Esophagus (tissue), 2 donors: ENCODE data around the gene MBNL2. TPM values are rescaled to one million over a fixed set of nuclear protein-coding genes. Genes with fewer than 3 reads are reported as not detected.
A peak's percentile ranks its signal among the peaks of the same experiment; 100 is the strongest.

ENCODE experiments used
- H3K27ac ChIP-seq, 2 donors: one replicate each; pipeline ENCODE4 v1.5.1; 2013; ENCODE audit warnings: low read depth in 2 of 2, mild to moderate bottlenecking in 2 of 2, inconsistent platforms in 1 of 2, low read length in 1 of 2, moderate library complexity in 1 of 2
- H3K27me3 ChIP-seq, 2 donors: one replicate each; pipeline ENCODE4 v1.6.1; 2013; ENCODE audit warnings: low read length in 2 of 2, control low read depth in 1 of 2, mild to moderate bottlenecking in 1 of 2; ENCODE audit not compliant: insufficient read depth in 2 of 2, control insufficient read depth in 1 of 2
- H3K36me3 ChIP-seq, 2 donors: one replicate each; pipeline ENCODE4 v1.6.1; 2013; ENCODE audit warnings: low read length in 1 of 2; ENCODE audit not compliant: control insufficient read depth in 2 of 2, insufficient read depth in 2 of 2
- H3K4me1 ChIP-seq, 2 donors: one replicate each; pipeline ENCODE4 v1.6.1; 2013; ENCODE audit warnings: low read length in 1 of 2; ENCODE audit not compliant: control insufficient read depth in 2 of 2, insufficient read depth in 2 of 2
- H3K4me3 ChIP-seq, 2 donors: one replicate each; pipeline ENCODE4 v1.5.1; 2013; ENCODE audit warnings: low read length in 2 of 2, mild to moderate bottlenecking in 2 of 2, low read depth in 1 of 2, moderate library complexity in 1 of 2
- H3K9me3 ChIP-seq, 2 donors: one replicate each; pipeline ENCODE4 v1.6.1; 2013; ENCODE audit warnings: mild to moderate bottlenecking in 2 of 2, low read depth in 1 of 2, low read length in 1 of 2, moderate library complexity in 1 of 2; ENCODE audit not compliant: control insufficient read depth in 2 of 2, insufficient read depth in 1 of 2
- WGBS, 2 donors: extraction: QIAGEN DNeasy Blood & Tissue Kit; methylation state at CpG; one replicate each; pipeline ENCODE4 v1.1.7; 2013; 5-methylcytosine and 5-hydroxymethylcytosine counted together
- polyA plus RNA-seq, 2 donors: library from polyadenylated mRNA; stranded (reverse); fragments of 200-250 nt; gene quantifications; one replicate each; pipeline ENCODE4 v1.2.3, GENCODE V29; 2013
- donor health status: healthy with polysubstance abuse.
- donor health status: Bipolar disorder and iron deficiency.

MBNL2 gene
- polyA plus RNA-seq, 2 donors = 4.9 to 10.3 TPM

DNA sequence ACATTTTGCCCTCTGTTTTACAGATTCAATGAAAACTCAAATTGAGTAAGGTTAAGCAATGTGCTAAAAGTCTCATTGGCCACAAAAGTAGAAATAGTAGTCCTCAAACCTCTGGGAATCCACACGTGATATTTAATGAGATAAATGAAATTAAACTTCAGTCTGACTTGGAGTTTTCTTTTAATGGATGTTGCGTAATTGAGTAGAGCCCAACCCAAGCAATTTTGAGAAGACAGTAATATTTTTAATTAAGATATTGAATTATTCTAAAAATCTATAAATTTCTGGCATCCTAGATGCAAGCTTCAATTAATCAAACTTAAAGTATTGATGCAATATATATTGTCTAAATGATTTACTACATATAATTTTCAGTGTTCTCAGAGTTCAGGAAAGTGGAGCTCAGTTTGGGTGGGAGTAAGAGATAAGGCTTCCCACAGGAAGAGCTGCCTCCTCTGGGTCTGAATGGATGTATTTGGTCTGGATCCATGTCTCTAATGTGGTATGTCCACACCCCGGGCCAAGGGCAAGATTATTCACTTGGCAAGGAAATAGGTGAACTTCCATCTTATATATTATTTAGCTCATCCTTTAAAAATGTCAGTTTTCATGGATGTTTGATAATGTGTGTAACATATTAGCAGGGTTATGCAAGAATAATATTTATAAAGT lies 6.9 kb downstream of the MBNL2 start:
- peaks cover 8 to 11% of the 10 kb centered on the region in 2 donors for H3K4me1 ChIP-seq
- WGBS, 2 donors = 56 to 59% methylated on average over 3 of the region's 3 CpGs
- peaks cover 0 to 4% of the 10 kb centered on the region in 2 donors for H3K36me3 ChIP-seq
- H3K27ac ChIP-seq = no peak overlapping the region
- H3K27me3 ChIP-seq = no peaks in the 10 kb centered on the region
- no peaks in the 10 kb centered on the region for H3K9me3 ChIP-seq
- no peak overlapping the region for H3K4me3 ChIP-seq

DNA sequence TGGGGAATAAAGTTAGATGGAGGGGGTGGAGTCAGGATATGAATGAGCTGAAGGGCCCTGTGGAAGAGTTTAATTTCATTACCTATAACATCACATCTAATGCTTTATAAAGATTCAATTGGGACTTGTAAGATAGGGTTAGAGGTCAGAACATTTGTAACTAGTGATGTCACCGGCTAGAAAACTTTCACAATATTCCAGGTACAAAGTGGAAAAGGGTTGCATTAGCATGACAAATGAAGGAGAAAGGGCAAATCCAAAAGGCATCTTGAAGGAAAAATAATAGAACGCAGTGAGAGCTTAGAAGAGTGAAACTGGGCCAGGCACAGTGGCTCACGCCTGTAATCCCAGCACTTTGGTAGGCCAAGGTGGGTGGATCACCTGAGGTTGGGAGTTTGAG lies 7.6 kb downstream of the MBNL2 start:
- no peaks in the 10 kb centered on the region for H3K27me3 ChIP-seq
- peaks cover 8 to 11% of the 10 kb centered on the region in 2 donors for H3K4me1 ChIP-seq
- no peak overlapping the region for H3K4me3 ChIP-seq
- H3K27ac ChIP-seq = no peak overlapping the region
- H3K9me3 ChIP-seq = no peaks in the 10 kb centered on the region
- 92 to 96% methylated on average over 3 of the region's 3 CpGs for WGBS, 2 donors
- peaks cover 0 to 4% of the 10 kb centered on the region in 2 donors for H3K36me3 ChIP-seq

DNA sequence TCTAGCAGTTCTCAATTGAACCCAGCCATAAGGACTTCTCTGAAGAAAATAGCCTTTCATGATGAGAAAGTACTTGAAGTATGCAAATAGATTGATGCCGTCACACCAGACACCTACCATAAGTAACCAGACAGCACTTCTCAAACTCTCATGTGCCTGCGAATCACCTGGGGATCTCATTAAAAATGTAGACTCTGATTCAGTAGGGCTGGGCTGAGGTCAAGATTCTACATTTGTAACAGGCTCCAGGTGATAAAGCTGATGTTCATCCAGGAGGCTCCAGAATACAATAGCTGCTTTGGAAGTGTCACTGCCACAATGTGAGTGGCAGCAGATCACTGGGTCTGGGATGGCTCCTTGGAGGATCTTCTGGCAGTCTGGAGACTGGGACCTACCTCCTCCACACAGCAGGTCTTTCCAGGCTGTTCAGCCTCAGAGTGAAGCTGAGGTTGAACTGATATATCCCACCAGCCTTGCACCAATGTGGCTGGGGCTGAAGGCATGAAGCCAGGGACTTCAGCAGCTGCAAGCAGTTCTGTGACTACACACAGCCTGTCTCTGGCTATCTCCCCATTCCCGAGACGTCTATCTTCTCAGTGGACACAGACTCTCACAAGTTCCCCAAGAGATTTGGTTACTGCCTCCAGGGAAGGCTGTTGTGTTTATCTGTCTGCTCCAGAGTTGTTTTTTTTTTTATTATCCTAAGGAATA lies 9.1 kb downstream of the MBNL2 start:
- Histone ChIP-seq H3K27me3 (no peaks in the 10 kb centered on the region), H3K4me3 (no peak overlapping the region), H3K4me1 (peaks cover 6 to 8% of the 10 kb centered on the region in 2 donors), H3K27ac (peak overlapping the region in 1 of 2 donors; percentile 23), H3K9me3 (no peaks in the 10 kb centered on the region), H3K36me3 (peaks cover 0 to 4% of the 10 kb centered on the region in 2 donors)
- WGBS, 2 donors = 75 to 82% methylated on average over 4 of the region's 4 CpGs

DNA sequence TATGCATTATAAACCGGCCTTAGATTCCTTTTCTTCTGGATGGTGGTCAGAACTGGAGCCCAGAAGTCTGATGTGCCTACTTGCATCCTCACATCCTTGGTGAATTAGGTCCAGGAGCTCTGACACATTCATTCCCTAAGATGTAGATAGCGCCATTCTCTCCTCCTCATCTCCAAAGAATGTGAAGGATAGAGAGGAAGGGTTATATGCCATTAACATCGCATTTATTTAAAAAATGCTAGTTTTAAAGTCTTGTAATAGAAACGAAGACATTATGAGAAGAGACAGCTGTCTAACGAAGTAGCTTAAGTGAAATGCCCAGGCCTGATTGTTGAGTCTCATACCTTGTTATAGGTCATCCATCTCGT lies 9.7 kb downstream of the MBNL2 start:
- H3K4me1 ChIP-seq = peaks cover 6 to 8% of the 10 kb centered on the region in 2 donors
- H3K9me3 ChIP-seq = no peaks in the 10 kb centered on the region
- H3K27me3 ChIP-seq = no peaks in the 10 kb centered on the region
- no peak overlapping the region for H3K27ac ChIP-seq
- H3K36me3 ChIP-seq = peaks cover 0 to 4% of the 10 kb centered on the region in 2 donors
- WGBS, 2 donors = 74 to 79% methylated on average over 6 of the region's 6 CpGs
- H3K4me3 ChIP-seq = no peak overlapping the region

DNA sequence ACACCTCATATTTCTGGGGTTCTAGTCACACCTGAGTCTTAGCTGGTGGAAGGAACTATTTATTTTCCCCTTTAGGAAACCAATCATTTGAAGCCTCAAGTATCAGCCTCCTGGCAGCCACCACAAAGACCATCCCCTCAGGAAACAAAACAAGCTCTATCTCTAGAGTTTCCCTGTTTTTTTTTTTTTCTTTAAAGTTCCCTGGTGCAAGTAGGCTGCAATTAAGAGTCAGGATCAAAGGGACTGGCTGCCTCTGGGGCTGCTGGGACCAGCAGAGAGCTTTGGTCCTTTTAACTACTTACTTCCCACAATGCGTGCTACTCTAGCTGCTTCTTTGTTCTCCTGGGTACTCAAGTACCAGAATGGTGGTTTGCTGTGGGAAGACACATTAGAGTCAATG lies 11.4 kb downstream of the MBNL2 start:
- 88 to 91% methylated on average over 1 of the region's 1 CpG for WGBS, 2 donors
- H3K9me3 ChIP-seq = no peaks in the 10 kb centered on the region
- H3K27me3 ChIP-seq = no peaks in the 10 kb centered on the region
- no peak overlapping the region for H3K4me3 ChIP-seq
- H3K4me1 ChIP-seq = peaks cover 2 to 9% of the 10 kb centered on the region in 2 donors
- no peak overlapping the region for H3K27ac ChIP-seq
- H3K36me3 ChIP-seq = peaks cover 0 to 4% of the 10 kb centered on the region in 2 donors

DNA sequence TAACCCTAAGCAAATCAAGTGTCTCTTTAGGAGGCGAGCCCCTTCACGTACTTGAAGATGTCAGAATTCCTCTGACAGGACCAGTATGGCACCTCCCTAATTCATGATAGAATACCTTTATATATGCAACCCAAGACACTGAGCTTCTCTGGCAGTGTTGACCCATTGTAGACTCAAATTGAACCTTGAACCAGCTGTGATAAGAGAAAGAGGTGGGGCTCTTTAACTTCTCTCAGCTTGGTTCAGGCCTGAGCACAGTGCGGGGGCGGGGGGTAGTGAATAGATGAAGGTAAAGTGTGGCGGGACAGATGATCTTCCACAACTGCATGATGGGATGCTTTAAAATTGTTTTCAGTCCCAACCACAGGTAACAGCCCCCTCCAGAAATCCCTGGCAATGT lies 12.1 kb downstream of the MBNL2 start:
- Histone ChIP-seq H3K9me3 (no peaks in the 10 kb centered on the region), H3K4me3 (no peak overlapping the region), H3K27ac (peak overlapping the region in 1 of 2 donors; percentile 16), H3K36me3 (peaks cover 0 to 4% of the 10 kb centered on the region in 2 donors), H3K27me3 (no peaks in the 10 kb centered on the region), H3K4me1 (peaks cover 5 to 10% of the 10 kb centered on the region in 2 donors)
- WGBS, 2 donors = 81 to 97% methylated on average over 5 of the region's 5 CpGs

DNA sequence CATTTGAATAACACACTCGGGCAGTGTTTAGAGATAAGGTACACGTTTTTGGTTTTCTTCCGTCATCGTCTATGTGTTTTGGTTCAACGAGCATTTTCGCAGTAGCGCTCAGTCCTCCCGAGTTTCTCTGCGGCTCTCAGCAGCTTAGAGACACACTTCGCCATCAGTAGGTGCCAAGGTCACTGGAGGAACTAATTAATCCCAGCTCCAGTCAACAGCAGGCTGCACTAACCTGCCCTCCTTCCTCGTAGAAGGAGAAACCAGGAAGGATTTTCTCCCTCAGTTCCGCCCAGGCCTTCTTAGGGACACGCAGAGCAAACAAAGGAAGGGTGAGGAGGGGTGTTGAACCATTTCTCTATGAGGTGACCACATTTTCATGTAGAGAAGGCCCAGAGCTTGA lies 12.6 kb downstream of the MBNL2 start:
- peaks cover 5 to 10% of the 10 kb centered on the region in 2 donors for H3K4me1 ChIP-seq

DNA sequence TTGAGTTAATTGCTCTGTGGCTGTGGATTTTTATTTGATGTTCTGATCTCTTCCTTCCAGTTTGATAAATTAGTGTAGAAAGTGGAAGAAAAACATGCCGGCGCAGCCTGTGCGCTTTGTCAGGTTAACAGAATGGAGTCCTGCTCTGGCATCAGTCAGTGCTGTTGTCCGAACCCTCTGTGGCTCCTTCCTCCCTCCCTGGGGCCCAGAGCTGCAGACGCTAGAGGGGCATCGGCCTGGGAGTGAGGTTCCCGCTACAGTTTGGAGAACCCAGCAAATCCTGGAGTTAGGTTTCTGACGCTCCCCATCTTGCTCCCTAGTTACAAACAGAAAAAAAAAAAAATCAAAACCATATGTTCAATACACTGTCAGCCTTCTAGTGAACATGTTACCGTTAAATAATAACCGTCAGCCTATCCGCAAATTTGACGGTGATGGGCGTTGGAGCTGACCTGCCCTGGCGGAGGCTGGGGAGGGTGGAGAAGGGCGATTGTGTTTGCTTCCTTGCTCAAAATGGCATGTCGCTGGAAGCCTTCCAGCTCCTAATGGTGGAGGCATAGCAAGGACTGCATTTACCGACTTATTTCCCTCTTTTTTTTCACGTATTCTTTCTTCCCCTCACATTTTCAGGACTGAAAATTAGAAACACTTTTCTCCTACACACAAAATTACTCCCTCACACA lies 13.6 kb downstream of the MBNL2 start:
- peak overlapping the region in 1 of 2 donors; percentile 40 for H3K4me3 ChIP-seq
- H3K36me3 ChIP-seq = peaks cover 0 to 4% of the 10 kb centered on the region in 2 donors
- 40 to 48% methylated on average over 18 of the region's 18 CpGs for WGBS, 2 donors
- peak overlapping the region; percentile 47 to 67 for H3K27ac ChIP-seq
- peaks cover 5 to 10% of the 10 kb centered on the region in 2 donors for H3K4me1 ChIP-seq
- no peaks in the 10 kb centered on the region for H3K9me3 ChIP-seq
- H3K27me3 ChIP-seq = no peaks in the 10 kb centered on the region

More for the DNA sequence above, 12.6 kb downstream of the MBNL2 start:
- peaks cover 0 to 4% of the 10 kb centered on the region in 2 donors for H3K36me3 ChIP-seq
- 48 to 61% methylated on average over 13 of the region's 13 CpGs for WGBS, 2 donors
- H3K27me3 ChIP-seq = no peaks in the 10 kb centered on the region
- peak overlapping the region; percentile 38 to 78 for H3K27ac ChIP-seq
- H3K9me3 ChIP-seq = no peaks in the 10 kb centered on the region
- no peak overlapping the region for H3K4me3 ChIP-seq

DNA sequence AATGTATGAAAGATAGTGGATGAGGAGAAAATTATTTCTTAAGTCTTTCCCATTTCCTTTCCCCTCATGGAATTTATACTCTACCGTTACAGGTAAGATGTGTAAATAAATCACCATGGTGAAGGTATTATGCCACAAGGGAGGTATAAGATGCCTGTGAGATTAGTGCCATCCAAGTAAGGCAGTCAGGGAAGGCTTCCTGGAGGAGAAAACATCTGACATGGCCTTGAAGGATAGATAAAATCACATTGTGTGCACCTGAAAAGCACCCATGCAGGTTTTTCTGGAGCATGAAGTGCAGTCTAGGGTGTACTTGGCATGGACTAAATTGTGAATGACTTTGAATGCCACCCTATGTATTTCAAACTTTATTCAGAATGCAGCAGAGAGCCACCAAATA lies 15.3 kb downstream of the MBNL2 start:
- no peak overlapping the region for H3K27ac ChIP-seq
- no peak overlapping the region for H3K4me3 ChIP-seq
- 72 to 89% methylated on average over 1 of the region's 1 CpG for WGBS, 2 donors
- H3K9me3 ChIP-seq = no peaks in the 10 kb centered on the region
- H3K4me1 ChIP-seq = peaks cover 5 to 10% of the 10 kb centered on the region in 2 donors
- no peaks in the 10 kb centered on the region for H3K36me3 ChIP-seq
- H3K27me3 ChIP-seq = no peaks in the 10 kb centered on the region
